Tibial nerve (tissue), 4 donors: Measurements from ENCODE around the gene SNAPC5. TPM values are rescaled to one million over a fixed set of nuclear protein-coding genes. Genes with fewer than 3 reads are reported as not detected.
"Not testable (repeated sequence)": the region's sequence is repeated elsewhere in the genome, so short reads cannot be mapped to it uniquely, and the experiment has no call there.

Experiments
- DNase-seq, 2 donors: peaks; one replicate each; pipeline ENCODE4 v3.0.0-alpha.2; 2019; ENCODE audit warnings: low spot score in 2 of 2
- H3K27ac ChIP-seq, 4 donors: fragments of 200-600 bp; sonication (generic) in 3 of 4; one replicate each; pipeline ENCODE4 v1.5.1; 2017 to 2019; ENCODE audit warnings: mild to moderate bottlenecking in 1 of 4
- H3K27me3 ChIP-seq, 2 donors: fragments of 200-600 bp; sonication (generic) in 1 of 2; one replicate each; pipeline versions ENCODE4 v1.5.1 to v1.6.0; 2017 to 2019
- H3K36me3 ChIP-seq, 3 donors: fragments of 200-600 bp; sonication (generic); one replicate each; pipeline ENCODE4 v1.5.1; 2018 to 2019
- H3K4me1 ChIP-seq, 4 donors: fragments of 200-600 bp; sonication (generic) in 3 of 4; one replicate each; pipeline ENCODE4 v1.5.1; 2017 to 2019
- H3K4me3 ChIP-seq, 4 donors: fragments of 200-600 bp; sonication (generic) in 3 of 4; one replicate each; pipeline ENCODE4 v1.5.1; 2017 to 2019; ENCODE audit warnings: mild to moderate bottlenecking in 1 of 4, moderate library complexity in 1 of 4
- H3K9me3 ChIP-seq, 4 donors: fragments of 200-600 bp; sonication (generic) in 3 of 4; one replicate each; pipeline ENCODE4 v1.5.1; 2017 to 2019
- EP300 ChIP-seq, 2 donors: sonication (generic); formaldehyde crosslinking; IDR thresholded peaks; one replicate each; pipeline ENCODE4 v1.6.1; 2017; ENCODE audit warnings: antibody characterized with exemption in 2 of 2, mild to moderate bottlenecking in 1 of 2
- POLR2A ChIP-seq, 2 donors: fragments of 450-650 bp; IDR thresholded peaks; one replicate each; pipeline ENCODE4 v1.6.1; 2017; ENCODE audit warnings: antibody characterized with exemption in 2 of 2, mild to moderate bottlenecking in 2 of 2, moderate library complexity in 2 of 2
- WGBS, 2 donors: methylation state at CpG; one replicate each; pipeline ENCODE4 v1.1.5; 2018; 5-methylcytosine and 5-hydroxymethylcytosine counted together
- total RNA-seq, 4 donors: library from RNA; depleted of rRNA; stranded (reverse); fragments of >200 nt; gene quantifications; one replicate each; pipeline ENCODE4 v1.1.0, GENCODE V29; 2016
- TF ChIP-seq, protein P1 (sequence below), 5 experiments: fragments of 200-600 bp in 3 of 5; fragments of 450-650 bp in 2 of 5; sonication (generic) in 3 of 5; IDR thresholded peaks; one replicate each; pipeline ENCODE4 v1.5.1; 2016 to 2019; ENCODE audit warnings: antibody characterized with exemption in 5 of 5, mild to moderate bottlenecking in 3 of 5, moderate library complexity in 2 of 5

The SNAPC5 gene
- total RNA-seq, 4 donors from 2014 or later, result 12.7 to 25.8 (median 20.9) TPM

DNA sequence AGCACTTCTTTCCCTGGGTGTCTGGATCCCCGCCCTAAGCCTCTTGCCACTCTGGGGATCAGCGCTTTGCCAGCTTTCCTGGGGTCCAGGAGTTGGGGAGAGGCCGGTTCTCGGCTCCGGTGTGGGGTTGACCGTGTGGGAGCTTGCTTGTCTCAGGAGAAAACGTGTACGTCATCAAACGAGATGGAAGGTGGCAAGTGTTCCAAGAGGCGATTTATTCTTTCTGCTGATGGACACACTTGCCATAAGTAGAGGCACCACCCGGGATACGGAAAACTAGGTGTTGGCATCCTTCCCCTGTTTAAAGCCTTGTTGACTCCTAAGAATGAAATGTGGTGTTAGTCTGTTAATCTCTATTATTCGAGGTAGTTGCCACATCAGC lies 7.9 kb upstream of the SNAPC5 start:
- 0% methylated on average over 12 to 13 of the region's 13 CpGs for WGBS, 2 donors
- DNase-seq, result no peak
- Histone ChIP-seq H3K27ac (peak overlapping the region; percentile 82 to 95 (median 92)), H3K4me1 (peaks cover 0 to 37% (median 16%) of the 10 kb centered on the region in 4 donors), H3K4me3 (peak overlapping the region; percentile 74 to 97 (median 82)), H3K27me3 (no peaks in the 10 kb centered on the region), H3K36me3 (peaks cover 3 to 34% (median 12%) of the 10 kb centered on the region in 3 donors), H3K9me3 (no peaks in the 10 kb centered on the region)
- TF ChIP-seq EP300 (IDR thresholded peaks at IDR 0.05), result no peak
- no peak for TF ChIP-seq POLR2A (IDR thresholded peaks at IDR 0.05)
- TF ChIP-seq, protein P1, sequence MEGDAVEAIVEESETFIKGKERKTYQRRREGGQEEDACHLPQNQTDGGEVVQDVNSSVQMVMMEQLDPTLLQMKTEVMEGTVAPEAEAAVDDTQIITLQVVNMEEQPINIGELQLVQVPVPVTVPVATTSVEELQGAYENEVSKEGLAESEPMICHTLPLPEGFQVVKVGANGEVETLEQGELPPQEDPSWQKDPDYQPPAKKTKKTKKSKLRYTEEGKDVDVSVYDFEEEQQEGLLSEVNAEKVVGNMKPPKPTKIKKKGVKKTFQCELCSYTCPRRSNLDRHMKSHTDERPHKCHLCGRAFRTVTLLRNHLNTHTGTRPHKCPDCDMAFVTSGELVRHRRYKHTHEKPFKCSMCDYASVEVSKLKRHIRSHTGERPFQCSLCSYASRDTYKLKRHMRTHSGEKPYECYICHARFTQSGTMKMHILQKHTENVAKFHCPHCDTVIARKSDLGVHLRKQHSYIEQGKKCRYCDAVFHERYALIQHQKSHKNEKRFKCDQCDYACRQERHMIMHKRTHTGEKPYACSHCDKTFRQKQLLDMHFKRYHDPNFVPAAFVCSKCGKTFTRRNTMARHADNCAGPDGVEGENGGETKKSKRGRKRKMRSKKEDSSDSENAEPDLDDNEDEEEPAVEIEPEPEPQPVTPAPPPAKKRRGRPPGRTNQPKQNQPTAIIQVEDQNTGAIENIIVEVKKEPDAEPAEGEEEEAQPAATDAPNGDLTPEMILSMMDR (IDR thresholded peaks at IDR 0.05), result no peak

DNA sequence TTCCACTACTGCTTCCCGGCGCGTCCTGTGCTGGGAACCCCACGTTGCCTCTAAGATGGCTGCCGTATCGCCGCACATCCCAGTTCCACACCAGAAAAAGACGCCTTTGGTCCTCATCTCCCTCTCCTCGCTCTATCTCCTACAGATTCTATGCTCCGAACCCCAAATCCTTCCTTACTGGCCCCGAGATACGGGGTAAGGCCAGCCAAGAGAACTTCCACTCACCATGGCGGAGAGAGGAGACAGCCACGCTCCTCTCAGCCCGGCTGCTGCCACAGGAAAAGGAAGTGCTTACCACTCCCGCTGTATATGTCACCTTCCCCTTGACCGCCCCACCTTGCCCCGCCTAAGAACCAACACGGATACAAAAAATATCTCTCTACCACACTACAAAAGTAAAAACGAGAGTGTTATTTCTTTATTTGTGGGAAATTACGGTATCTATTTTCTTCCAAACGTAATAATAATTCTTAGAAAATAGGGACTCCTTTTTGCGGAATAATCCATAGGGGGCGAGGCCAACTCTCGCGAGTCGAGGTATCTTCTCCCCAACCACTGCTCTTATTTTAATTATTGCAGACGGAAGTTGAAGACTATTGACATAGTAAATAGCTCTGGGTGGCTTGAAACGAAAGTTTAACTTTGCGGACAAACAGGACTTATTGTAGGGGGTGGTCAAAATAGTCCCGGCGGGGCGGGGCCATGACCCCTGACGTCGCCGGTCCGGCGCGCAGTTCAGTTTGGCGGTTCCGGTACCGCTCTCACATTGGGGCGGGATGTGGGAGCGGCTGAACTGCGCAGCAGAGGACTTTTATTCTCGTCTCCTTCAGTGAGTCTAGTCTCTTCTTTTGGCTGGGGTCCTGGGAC lies 7.2 kb upstream of the SNAPC5 start, which contains the start of the genes RPL4 and ZWILCH:
Gene RPL4, minus strand, starts transcription at position 293 of the 867 bp plus-strand sequence. Its CDS starts 65 bp downstream, at position 228.
Gene ZWILCH, plus strand, starts transcription at position 764 of the 867 bp plus-strand sequence. Its CDS starts 13 bp downstream, at position 777.
- Histone ChIP-seq H3K27me3 (no peaks in the 10 kb centered on the region), H3K36me3 (peaks cover 3 to 40% (median 18%) of the 10 kb centered on the region in 3 donors), H3K4me3 (peak within 1 kb of the TSS; percentile 74 to 97 (median 82)), H3K9me3 (no peaks in the 10 kb centered on the region), H3K4me1 (peaks cover 0 to 37% (median 16%) of the 10 kb centered on the region in 4 donors), H3K27ac (peak within 1 kb of the TSS; percentile 82 to 95 (median 92))
- TF ChIP-seq POLR2A (IDR thresholded peaks at IDR 0.05) (peak; percentile 84 to 86), EP300 (IDR thresholded peaks at IDR 0.05) (peak; percentile 71 to 94)
- TF ChIP-seq, protein P1 (IDR thresholded peaks at IDR 0.05), result peak in 3 of 5 experiments; percentile 21 to 45 (median 31)
- DNase-seq, result peak; percentile 53 to 69
- 0 to 1% methylated on average over 45 to 46 of the region's 46 CpGs for WGBS, 2 donors

DNA sequence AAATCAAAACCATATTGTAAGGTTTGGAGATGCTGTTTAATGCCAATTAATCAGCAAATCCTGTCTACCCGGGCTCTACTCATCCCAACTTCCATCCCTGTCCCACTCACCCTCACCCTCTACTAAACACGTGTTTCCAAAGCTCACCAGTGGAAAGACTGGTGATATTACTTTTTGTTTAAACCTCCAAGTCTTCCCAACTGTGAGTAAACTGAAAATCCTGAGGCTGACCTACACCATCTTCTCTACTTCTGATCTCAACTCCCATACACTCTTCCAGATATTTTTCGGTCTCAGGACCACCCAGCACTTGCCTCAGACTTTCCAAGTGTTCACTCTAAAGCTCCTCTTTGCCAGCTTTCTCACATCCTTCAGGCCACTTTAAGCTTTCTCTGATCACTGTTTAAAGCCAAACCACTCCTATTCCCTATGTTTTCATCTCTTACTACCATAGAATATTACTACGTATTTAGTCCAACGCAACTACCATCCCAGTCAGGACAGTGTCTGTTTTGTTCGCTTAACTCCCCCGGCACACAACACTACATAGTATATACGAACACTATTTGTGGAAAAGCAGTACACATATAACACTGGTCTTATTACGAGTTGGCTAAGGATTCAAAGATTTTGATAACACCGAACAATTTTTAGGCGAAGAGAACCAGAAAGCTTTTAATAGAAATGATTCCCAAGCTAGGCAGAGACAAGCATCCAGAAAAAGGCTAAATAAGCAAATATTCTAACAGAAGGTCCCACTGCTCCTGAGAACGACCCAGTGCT lies 6.4 kb upstream of the SNAPC5 start:
- Histone ChIP-seq H3K27me3 (no peaks in the 10 kb centered on the region), H3K27ac (peak overlapping the region; percentile 82 to 95 (median 92)), H3K36me3 (peaks cover 3 to 45% (median 27%) of the 10 kb centered on the region in 3 donors), H3K4me1 (peaks cover 0 to 37% (median 16%) of the 10 kb centered on the region in 4 donors), H3K9me3 (no peaks in the 10 kb centered on the region), H3K4me3 (peak overlapping the region; percentile 74 to 97 (median 82))
- no peak for DNase-seq
- TF ChIP-seq, protein P1 (IDR thresholded peaks at IDR 0.05), result no peak
- TF ChIP-seq POLR2A (IDR thresholded peaks at IDR 0.05) (no peak), EP300 (IDR thresholded peaks at IDR 0.05) (no peak)
- WGBS, 2 donors, result 1% methylated on average over 12 of the region's 12 CpGs

DNA sequence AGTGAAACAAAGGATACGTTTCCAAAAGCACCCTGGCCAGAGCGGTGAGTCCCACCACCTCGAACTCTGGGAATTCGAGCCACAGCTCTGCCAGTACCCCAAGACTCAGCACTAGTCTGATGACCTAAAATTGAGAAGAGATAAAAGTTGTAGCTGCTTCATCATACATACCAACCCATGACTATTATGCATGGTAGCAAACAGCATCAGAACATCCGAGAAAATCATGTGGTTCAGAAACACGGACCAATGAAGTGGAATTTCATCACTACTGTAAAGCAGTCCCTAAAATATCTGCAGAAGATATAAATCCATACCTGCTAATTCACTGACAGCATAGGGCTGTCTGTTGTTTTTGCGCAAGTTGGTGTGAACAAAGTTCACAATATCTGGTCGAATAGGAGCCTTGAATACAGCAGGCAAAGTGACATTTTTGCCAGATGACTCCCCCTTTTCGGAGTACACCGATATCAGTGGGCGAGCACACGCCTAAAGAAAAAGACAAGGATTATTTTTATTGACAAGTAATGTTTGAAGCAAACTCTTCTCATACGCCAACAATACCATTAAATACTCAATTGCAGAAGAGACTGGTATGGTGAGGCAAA lies 5.6 kb upstream of the SNAPC5 start:
- peaks cover 0 to 44% (median 16%) of the 10 kb centered on the region in 4 donors for H3K4me1 ChIP-seq
- H3K4me3 ChIP-seq, result peak overlapping the region in 3 of 4 donors; percentile 74 to 97 (median 78)
- peak overlapping the region in 2 of 4 donors; percentile 95 for H3K27ac ChIP-seq
- DNase-seq, H3K9me3 ChIP-seq, H3K27me3 ChIP-seq: not testable (repeated sequence)
- peaks cover 3 to 52% (median 32%) of the 10 kb centered on the region in 3 donors for H3K36me3 ChIP-seq
- 56 to 59% methylated on average over 13 of the region's 13 CpGs for WGBS, 2 donors

DNA sequence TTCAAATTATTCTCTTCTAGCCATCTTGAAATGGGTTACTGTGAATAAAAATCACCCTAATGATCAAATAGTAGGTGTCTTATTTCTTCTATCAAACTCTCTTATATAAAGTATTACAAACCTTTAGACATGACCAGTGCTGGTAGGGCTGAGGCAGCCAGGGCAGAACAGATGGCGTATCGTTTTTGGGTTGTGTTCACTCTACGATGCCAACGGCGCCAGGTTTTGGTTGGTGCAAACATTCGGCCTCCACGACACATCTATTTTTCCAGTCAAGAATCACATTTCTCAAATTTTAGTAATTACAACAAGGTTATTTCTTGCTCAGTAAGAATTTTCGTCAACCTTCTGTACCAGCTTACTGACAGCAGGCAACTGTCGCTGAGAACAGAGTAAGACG lies 4.9 kb upstream of the SNAPC5 start:
- H3K4me3 ChIP-seq, result no peak overlapping the region
- H3K36me3 ChIP-seq, result peaks cover 3 to 52% (median 32%) of the 10 kb centered on the region in 3 donors
- 75 to 81% methylated on average over 10 of the region's 10 CpGs for WGBS, 2 donors

DNA sequence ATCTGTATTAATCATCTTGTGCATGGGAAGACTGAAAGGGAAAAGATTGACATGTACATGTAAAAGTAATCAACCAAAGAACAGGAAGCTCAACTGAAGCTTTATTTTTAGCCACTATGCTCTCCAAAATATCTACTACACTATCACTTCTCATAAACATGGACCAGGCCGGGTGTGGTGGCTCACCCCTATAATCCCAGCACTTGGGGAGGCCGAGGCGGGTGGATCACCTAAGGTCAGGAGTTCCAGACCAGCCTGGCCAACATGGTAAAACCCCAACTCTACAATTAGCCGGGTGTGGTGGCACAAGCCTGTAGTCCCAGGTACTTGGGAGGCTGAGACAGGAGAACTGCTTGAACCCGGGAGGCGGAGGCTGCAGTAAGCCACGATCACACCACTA lies 2.8 kb upstream of the SNAPC5 start:
- H3K27ac ChIP-seq, H3K9me3 ChIP-seq, H3K4me3 ChIP-seq, H3K27me3 ChIP-seq, DNase-seq: not testable (repeated sequence)
- Histone ChIP-seq H3K4me1 (peaks cover 0 to 55% (median 29%) of the 10 kb centered on the region in 4 donors), H3K36me3 (peaks cover 3 to 58% (median 32%) of the 10 kb centered on the region in 3 donors)
- 83 to 88% methylated on average over 7 of the region's 7 CpGs for WGBS, 2 donors

More for the DNA sequence above, 4.9 kb upstream of the SNAPC5 start:
- peaks cover 0 to 48% (median 18%) of the 10 kb centered on the region in 4 donors for H3K4me1 ChIP-seq
- no peak for DNase-seq
- TF ChIP-seq, protein P1 (IDR thresholded peaks at IDR 0.05), result no peak
- TF ChIP-seq POLR2A (IDR thresholded peaks at IDR 0.05), result no peak
- H3K27me3 ChIP-seq, result no peaks in the 10 kb centered on the region
- H3K9me3 ChIP-seq, result no peaks in the 10 kb centered on the region
- H3K27ac ChIP-seq, result no peak overlapping the region
